ENCODE data around the gene FAM43B.
"Not testable (repeated sequence)": the region's sequence is repeated elsewhere in the genome, so short reads cannot be mapped to it uniquely, and the experiment has no call there.

The FAM43B gene

GRCh38 chr1:20551945-20552727 lies at the start of gene FAM43B:
FAM43B (plus strand) TSS chr1:20552573; CDS start chr1:20552974, 401 bp downstream.
- DNase-seq = peak; percentile 91

DNA sequence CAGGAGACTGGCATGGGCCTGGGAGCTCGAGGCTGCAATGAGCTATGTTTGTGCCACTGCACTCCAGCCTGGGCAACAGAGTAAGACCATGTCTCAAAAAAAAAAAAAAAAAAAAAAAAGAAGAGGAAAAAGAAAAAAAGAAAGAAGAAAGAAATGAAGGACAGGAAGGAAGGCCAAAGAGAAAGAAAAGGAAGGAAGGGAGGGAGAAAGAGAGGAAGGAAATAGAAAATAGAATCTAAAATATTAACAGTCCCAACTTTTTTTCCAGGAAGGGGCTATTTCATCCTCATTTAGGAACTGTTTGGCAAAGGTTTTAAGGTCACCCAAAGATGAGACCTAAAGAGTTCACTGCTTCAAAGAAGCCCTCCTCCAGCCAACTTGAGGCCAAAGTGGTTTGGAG lies 46.9 kb upstream of the FAM43B start:
- DNase-seq = no peak

DNA sequence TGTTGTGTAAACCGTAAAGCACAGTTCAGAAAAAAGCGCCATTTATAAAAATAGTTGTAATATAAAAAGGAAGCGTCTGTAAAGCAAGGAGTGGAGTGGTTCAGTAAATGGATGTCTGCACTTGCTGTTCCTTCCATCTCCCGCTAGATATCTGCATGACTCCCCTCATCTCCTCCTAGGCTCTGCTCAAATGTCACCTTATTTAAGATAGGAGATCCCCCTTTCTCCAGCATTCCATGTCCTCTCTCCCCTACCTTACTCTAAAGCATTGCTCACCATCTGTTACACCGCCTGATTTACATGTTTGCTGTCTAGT lies 45.2 kb upstream of the FAM43B start:
- DNase-seq = no peak

GRCh38 chr1:20507564-20508410 lies 44.6 kb upstream of the FAM43B start, which contains the start of gene MUL1:
MUL1 (minus strand) TSS chr1:20508151; CDS start chr1:20508024, 127 bp downstream.
- peak; percentile 97 for DNase-seq

DNA sequence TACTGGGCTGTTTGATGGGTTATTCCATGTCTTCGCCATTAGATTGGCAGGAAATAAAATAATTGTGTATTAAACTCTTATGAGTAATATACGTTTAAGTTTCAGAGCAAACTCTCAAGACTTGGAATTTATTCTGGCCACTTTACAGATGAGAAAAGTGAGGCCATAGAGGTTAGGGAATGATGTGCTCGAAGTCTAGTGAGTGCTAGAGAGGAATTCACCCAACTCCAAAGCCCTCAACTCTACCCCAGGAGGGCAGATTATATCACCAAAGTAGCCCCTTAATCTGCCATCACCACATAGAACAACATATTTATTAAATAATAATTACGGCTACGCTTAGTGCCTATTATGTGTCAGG lies 44.0 kb upstream of the FAM43B start:
- no peak for DNase-seq

DNA sequence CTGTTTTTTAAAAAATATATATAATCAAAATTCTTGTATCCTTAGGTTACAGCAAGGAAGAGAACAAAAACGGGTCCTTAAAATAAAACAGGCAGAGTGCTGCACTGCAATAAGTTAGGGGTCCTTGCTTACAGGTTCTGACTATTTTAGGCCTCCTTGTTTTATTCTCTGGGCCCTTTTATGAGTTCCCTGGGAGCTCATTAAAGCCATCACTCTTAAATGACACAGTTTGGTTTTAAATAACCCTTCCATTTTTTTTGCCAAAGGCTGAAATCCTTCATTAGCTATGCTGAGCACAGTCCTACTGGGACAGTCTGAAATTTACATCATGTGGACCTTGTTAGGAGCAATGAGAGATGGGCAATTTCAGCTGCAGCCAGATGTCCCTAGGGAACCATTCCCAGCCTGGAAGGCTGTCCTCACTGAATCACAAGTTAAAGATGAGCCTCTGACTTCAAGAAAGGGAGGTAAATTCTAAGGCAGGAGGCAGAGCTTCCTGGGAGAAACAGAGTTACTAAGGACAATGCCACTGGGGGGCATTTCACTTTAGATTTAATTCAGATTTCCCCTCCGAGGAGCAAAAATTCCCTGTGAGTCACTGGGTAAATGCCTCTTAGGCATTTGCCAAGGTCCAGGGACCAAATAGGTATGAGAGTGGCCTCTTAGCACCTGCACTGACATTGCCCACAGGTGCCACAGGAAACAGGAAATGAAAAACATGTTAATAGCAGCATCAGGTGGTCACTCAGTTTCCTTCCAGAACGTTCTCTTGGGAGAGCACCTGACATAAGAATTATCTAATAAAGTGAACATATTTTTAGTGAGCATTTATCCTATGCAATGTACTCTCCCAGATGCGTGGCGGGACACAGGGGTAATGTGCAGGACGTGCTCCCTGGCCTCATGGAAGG lies 40.6 kb upstream of the FAM43B start:
- no peak for DNase-seq

GRCh38 chr1:20519609-20520262 lies 32.6 kb upstream of the FAM43B start:
- not testable (repeated sequence) for DNase-seq

DNA sequence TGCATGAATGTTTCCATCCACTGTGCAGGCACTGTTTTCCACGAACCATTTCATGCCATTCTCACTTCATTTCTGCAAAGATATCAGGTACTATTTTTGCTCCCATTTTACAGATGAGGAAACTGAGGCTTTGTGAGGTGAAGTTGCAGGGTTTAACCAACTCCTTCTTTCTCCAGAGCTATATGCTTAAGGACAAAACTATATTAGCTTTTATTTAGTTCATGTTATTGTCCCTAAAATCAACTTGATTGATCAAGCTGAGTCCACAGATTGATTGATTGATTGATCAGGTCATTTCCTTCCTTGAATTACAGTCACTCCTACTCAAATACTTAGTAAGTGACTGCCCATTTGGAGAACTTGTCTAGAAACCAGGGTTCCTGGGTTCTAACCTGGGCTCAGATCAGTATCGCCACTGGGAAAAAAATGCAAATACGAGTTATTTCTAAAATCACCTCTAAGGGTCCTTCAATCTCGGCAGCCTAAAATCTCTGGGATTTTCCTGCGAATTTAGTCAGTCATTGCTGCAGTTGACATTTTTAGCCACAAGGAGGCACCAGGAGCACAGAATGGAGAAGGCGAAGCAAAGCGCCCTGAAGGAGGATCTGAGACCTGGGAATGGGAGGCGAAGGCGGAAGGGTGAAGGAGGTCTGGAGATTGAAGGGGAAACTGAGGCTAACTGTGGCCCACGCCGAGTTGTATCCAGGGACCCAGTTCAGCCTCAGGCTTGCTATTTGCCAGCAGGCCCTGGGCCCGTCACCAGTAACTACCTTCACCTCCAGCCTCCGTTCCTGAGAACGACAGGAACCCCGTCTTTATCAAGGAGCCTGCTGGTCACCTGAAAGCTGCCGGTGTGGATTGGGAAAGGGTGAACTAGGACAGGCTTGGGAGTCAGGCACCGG lies 30.2 kb upstream of the FAM43B start:
- DNase-seq = peak; percentile 72

- no peak for DNase-seq
Measured at GRCh38 chr1:20526267-20526666, 26.1 kb upstream of the FAM43B start.

- no peak for DNase-seq
Measured at GRCh38 chr1:20528221-20528620, 24.2 kb upstream of the FAM43B start.

GRCh38 chr1:20530306-20530705 lies 22.1 kb upstream of the FAM43B start:
- DNase-seq = no peak

DNA sequence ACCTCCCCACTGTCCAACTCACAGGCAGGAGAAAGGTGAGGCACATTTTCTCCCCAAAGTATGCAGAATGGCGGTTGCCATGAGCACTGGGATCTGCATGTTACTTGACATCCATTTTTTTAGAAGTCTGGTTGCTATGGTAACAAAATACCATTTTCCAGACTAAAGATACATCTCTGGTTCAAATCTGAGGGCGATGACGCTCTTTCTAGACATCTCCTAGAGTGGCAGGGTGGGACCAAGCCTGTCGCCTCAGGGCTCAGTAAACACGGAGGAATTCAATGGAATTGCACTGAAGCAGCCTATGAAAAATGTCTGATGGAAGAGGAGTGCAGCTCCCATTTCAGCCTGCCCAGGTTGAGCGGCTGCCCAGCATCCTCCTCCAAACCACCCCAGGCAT lies 21.5 kb upstream of the FAM43B start:
- DNase-seq = no peak

DNA sequence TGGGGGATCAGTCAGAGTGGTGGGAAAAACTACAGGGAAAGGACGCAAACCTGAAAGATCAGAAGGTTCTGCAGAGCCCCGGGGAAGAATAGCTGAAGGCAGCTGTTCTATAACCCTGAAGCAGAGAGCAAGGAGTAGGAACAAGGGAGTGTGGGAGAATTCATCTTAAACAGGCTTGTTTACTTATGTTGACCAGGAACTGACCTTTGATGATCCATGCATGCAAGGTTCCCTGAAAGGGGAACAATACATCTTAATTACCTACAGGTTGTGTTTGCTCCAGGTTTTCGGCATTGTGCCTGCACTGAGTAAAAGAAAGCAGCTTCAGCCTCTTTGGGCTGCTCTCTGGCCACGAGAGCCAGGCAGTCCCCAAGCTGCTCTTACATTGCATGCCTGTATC lies 18.7 kb upstream of the FAM43B start:
- no peak for DNase-seq

- no peak for DNase-seq
Measured at GRCh38 chr1:20534659-20535417, 17.5 kb upstream of the FAM43B start.

- no peak for DNase-seq
Measured at GRCh38 chr1:20538227-20538626, 14.1 kb upstream of the FAM43B start.

GRCh38 chr1:20538760-20539551 lies 13.4 kb upstream of the FAM43B start:
- DNase-seq = no peak

GRCh38 chr1:20540281-20540680 lies 12.1 kb upstream of the FAM43B start:
- no peak for DNase-seq

GRCh38 chr1:20546637-20547036 lies 5.7 kb upstream of the FAM43B start:
- DNase-seq = no peak

DNA sequence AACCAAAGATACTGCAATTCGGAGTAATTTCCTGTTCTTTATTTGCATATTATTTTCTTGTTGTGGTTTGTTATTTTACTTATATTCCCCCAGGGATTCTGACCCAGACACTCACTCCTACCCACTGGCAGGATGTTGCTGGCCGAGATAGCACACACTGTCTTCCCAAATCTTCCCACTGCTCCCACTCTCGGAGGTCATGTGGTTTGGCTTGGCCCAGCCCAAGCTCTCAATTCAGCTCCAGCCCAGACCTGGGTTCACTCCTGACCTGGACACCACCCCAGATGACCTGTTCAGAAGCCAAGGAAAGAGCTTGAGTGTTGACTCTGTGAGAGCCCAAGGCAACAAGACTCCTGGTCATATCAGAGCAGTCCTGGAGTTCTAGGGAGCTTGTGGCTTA lies 1.2 kb upstream of the FAM43B start:
- no peak for DNase-seq
